T-helper 1 cell treated with Interleukin-12 subunit alpha and Interleukin-12 subunit beta and Interleukin-4 antibody, amounts not matched to agents 30 μg/mL and 1 μg/mL, for 36 hours (primary cell): ENCODE data around the gene CLDN6.
A peak's percentile ranks its signal among the peaks of the same experiment; 100 is the strongest.

Experiments
- H3K27ac Mint-ChIP-seq: one replicate; pipeline ENCODE4 v1.8.0; 2021; ENCODE audit warnings: mild to moderate bottlenecking, mixed read lengths
- H3K27me3 Mint-ChIP-seq: one replicate; pipeline ENCODE4 v1.8.0; 2021; ENCODE audit warnings: low read depth, mixed read lengths
- H3K36me3 Mint-ChIP-seq: one replicate; pipeline ENCODE4 v1.8.0; 2021; ENCODE audit warnings: low read depth, mixed read lengths
- H3K4me1 Mint-ChIP-seq: one replicate; pipeline ENCODE4 v1.8.0; 2021; ENCODE audit warnings: low read depth, mixed read lengths
- H3K4me3 Mint-ChIP-seq: one replicate; pipeline ENCODE4 v1.8.0; 2021; ENCODE audit warnings: mild to moderate bottlenecking, moderate library complexity, mixed read lengths
- H3K9me3 Mint-ChIP-seq: one replicate; pipeline ENCODE4 v1.8.0; 2021; ENCODE audit warnings: mixed read lengths

The CLDN6 gene

DNA sequence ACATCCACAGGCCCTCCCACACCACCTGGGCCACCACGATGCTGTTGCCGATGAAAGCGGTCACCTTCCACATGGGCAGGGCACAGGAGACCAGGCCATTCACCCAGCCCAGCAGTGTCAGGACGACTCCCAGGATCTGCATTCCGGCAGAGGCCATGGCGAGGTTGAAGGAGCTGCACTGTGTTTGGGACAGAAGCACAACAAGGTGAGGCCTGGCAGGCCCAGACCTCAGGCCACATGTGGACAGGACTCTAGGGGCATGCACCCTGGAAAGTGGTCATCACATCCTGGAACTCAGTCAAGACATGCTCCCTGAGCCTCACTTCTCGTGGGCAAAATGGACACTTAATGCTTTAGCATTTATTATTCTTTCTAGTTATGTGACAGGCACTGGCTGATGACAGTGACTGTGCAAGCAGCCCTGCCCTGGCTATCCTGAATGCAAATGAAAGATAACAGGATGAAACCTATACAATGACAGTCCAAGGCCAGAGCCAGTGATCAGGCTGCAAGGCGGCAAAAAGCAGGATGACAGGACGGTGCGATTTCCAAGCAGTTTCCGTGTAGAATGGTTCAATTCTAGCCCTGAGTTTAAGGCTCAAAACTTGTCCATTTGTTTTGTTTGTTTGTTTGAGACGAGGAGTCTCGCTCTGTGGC, 2.0 kb downstream of the CLDN6 start:
- Mint-ChIP-seq H3K36me3 (no peaks in the 10 kb centered on the region), H3K9me3 (no peaks in the 10 kb centered on the region), H3K27ac (no peak overlapping the region), H3K27me3 (peaks cover 24% of the 10 kb centered on the region), H3K4me3 (no peak overlapping the region), H3K4me1 (peaks cover 11% of the 10 kb centered on the region)

DNA sequence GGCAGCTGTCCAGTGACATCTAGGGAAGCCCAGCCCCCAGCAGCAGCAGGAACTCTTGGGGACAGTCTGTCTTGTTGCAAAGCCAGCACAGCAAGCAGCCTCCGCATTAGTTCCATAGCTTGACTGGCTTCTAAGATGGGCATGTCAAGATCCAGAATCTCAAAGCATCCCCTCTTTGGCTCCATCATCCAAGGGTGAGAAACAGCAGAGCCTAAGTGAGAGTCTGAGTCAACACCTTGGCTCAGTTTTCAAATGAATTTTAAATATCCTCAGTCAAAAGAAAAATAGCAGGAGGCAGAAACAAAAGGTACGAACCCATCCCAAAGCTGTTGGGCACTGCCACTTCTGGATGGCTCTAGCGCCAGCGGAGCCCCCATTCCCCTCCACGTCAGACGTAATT, 3.0 kb downstream of the CLDN6 start:
- H3K4me1 Mint-ChIP-seq, result peaks cover 8% of the 10 kb centered on the region
- H3K9me3 Mint-ChIP-seq, result no peaks in the 10 kb centered on the region
- H3K4me3 Mint-ChIP-seq, result no peak overlapping the region
- H3K27ac Mint-ChIP-seq, result no peak overlapping the region
- peaks cover 24% of the 10 kb centered on the region for H3K27me3 Mint-ChIP-seq
- H3K36me3 Mint-ChIP-seq, result no peaks in the 10 kb centered on the region

DNA sequence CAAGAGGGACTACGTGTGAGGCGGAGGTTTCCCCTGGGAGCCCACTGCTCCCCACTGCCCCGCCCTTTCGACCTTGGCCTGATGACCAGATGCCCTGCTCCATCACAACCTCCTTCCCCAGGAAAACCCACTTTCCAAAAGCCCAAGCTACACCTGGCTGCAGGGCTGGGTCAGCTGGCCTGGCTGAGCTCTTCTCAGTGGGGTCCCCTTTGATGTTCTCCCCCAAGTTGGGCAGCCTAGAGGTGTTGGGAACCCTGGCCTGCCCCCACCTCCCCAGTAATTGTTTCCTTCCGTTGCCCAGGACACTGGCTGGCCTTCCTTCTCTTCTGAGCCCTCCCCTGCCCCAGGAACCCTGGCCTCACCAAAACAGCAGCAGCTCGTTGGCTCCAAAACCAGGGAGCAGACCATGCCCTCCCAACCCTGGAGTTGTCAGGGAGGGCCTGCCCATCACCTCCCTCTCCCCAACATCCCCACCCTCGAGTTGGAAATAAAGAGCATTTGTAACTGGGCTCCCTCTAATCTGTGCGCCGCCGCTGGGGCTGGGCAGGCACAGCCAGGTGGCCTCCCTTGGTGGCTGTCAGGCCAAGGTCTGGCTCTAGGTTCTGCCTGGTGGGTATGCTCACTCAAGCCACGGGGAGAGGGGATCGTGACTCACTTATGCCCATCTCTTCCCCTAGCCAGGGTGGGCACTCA, 3.8 kb downstream of the CLDN6 start:
- peaks cover 24% of the 10 kb centered on the region for H3K27me3 Mint-ChIP-seq
- no peak overlapping the region for H3K4me3 Mint-ChIP-seq
- no peaks in the 10 kb centered on the region for H3K36me3 Mint-ChIP-seq
- no peaks in the 10 kb centered on the region for H3K9me3 Mint-ChIP-seq
- peaks cover 5% of the 10 kb centered on the region for H3K4me1 Mint-ChIP-seq
- H3K27ac Mint-ChIP-seq, result no peak overlapping the region

GRCh38 chr16:3013491-3013951, 4.5 kb downstream of the CLDN6 start:
- H3K27ac Mint-ChIP-seq, result no peak overlapping the region
- no peaks in the 10 kb centered on the region for H3K36me3 Mint-ChIP-seq
- H3K9me3 Mint-ChIP-seq, result no peaks in the 10 kb centered on the region
- peaks cover 20% of the 10 kb centered on the region for H3K27me3 Mint-ChIP-seq
- no peak overlapping the region for H3K4me3 Mint-ChIP-seq
- H3K4me1 Mint-ChIP-seq, result peaks cover 7% of the 10 kb centered on the region

GRCh38 chr16:3012828-3013420, 5.1 kb downstream of the CLDN6 start, which contains the start of gene CLDN9:
CLDN9 (plus strand) TSS chr16:3012923; CDS start chr16:3013363, 440 bp downstream.
- peaks cover 9% of the 10 kb centered on the region for H3K4me1 Mint-ChIP-seq
- H3K36me3 Mint-ChIP-seq, result no peaks in the 10 kb centered on the region
- peaks cover 18% of the 10 kb centered on the region for H3K27me3 Mint-ChIP-seq
- H3K27ac Mint-ChIP-seq, result no peak within 1 kb of the TSS
- H3K4me3 Mint-ChIP-seq, result no peak within 1 kb of the TSS
- H3K9me3 Mint-ChIP-seq, result no peaks in the 10 kb centered on the region

GRCh38 chr16:3012246-3012645, 5.7 kb downstream of the CLDN6 start:
- Mint-ChIP-seq H3K27me3 (peaks cover 18% of the 10 kb centered on the region), H3K9me3 (no peaks in the 10 kb centered on the region), H3K4me3 (no peak overlapping the region), H3K36me3 (no peaks in the 10 kb centered on the region), H3K27ac (no peak overlapping the region), H3K4me1 (peaks cover 16% of the 10 kb centered on the region)

DNA sequence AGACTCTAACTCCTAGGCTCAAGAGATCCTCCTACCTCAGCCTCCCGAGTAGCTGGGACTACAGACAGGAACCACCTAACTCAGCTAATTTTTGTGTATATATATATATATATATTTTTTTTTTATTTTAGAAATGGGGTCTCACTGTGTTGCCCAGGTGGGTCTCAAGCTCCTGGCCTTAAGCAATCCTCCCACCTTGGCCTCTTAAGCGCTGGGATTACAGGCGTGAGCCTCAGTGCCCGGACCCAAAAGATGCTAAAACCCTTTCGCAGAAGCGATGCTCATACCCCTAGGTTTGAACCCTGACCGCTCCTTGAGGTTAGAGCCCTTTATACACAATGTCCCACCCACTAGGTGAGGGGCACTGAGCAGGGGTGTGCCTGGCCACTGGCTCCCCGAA, 7.5 kb downstream of the CLDN6 start:
- Mint-ChIP-seq H3K27me3 (peaks cover 22% of the 10 kb centered on the region), H3K9me3 (no peaks in the 10 kb centered on the region), H3K36me3 (no peaks in the 10 kb centered on the region), H3K27ac (no peak overlapping the region), H3K4me3 (no peak overlapping the region), H3K4me1 (peaks cover 21% of the 10 kb centered on the region)

DNA sequence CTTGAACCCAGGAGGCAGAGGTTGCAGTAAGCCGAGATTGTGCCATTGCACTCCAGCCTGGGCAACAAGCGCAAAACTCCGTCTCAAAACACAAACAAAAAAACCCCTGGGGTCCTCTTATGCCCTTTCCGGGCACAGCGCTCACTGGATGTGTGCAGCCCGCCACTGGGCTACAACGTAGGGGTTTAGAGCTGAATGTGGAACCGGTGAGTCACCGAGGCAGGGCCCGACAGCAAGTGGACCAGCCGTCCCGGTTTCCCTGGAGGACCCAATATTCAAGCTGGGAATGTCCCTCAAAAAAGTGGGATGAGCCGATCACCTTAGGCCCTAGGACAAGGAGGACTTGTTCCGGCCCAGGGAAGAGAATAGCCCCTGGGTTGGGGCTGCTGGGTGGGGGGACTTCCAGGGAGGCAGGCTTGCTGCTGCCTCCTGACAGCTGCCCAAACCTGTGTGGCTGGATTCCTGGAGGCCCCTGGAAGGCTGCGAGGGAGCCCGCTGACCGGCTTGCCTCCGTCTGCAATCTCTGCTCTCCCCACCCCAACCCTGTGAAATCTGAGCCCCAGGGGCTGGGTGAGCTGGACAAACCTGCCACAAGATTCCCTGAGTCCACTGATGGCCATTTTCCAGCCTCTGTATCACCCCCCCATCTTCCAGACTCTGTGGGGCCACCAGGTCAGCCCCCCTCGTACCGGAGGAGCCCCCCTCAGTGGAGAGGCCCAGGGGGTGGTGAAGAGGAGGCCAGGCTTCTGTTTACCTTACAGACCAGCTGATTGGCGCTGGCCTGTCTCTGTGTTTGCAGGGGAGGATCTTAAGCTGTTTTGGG, 8.2 kb downstream of the CLDN6 start:
- H3K36me3 Mint-ChIP-seq, result no peaks in the 10 kb centered on the region
- peaks cover 21% of the 10 kb centered on the region for H3K27me3 Mint-ChIP-seq
- H3K4me3 Mint-ChIP-seq, result no peak overlapping the region
- no peak overlapping the region for H3K27ac Mint-ChIP-seq
- no peaks in the 10 kb centered on the region for H3K9me3 Mint-ChIP-seq
- peaks cover 22% of the 10 kb centered on the region for H3K4me1 Mint-ChIP-seq

- H3K4me3 Mint-ChIP-seq, result peak overlapping the region; percentile 37
- peaks cover 15% of the 10 kb centered on the region for H3K27me3 Mint-ChIP-seq
- H3K36me3 Mint-ChIP-seq, result no peaks in the 10 kb centered on the region
- H3K27ac Mint-ChIP-seq, result no peak overlapping the region
- H3K4me1 Mint-ChIP-seq, result peaks cover 23% of the 10 kb centered on the region
- no peaks in the 10 kb centered on the region for H3K9me3 Mint-ChIP-seq
Observed at GRCh38 chr16:3008690-3009037, 9.3 kb downstream of the CLDN6 start.

GRCh38 chr16:3007957-3008689, 9.9 kb downstream of the CLDN6 start:
- Mint-ChIP-seq H3K4me1 (peaks cover 23% of the 10 kb centered on the region), H3K27me3 (peaks cover 15% of the 10 kb centered on the region), H3K27ac (peak overlapping the region; percentile 36), H3K9me3 (no peaks in the 10 kb centered on the region), H3K4me3 (peak overlapping the region; percentile 37), H3K36me3 (no peaks in the 10 kb centered on the region)

- peaks cover 24% of the 10 kb centered on the region for H3K4me1 Mint-ChIP-seq
- no peak overlapping the region for H3K27ac Mint-ChIP-seq
Observed at GRCh38 chr16:3007059-3007956, 10.7 kb downstream of the CLDN6 start.

GRCh38 chr16:3004781-3005284, 13.2 kb downstream of the CLDN6 start:
- H3K4me3 Mint-ChIP-seq, result peak overlapping the region; percentile 73
- no peaks in the 10 kb centered on the region for H3K36me3 Mint-ChIP-seq
- H3K27ac Mint-ChIP-seq, result no peak overlapping the region
- peaks cover 11% of the 10 kb centered on the region for H3K27me3 Mint-ChIP-seq
- peaks cover 24% of the 10 kb centered on the region for H3K4me1 Mint-ChIP-seq
- H3K9me3 Mint-ChIP-seq, result no peaks in the 10 kb centered on the region

More at GRCh38 chr16:3007059-3007956, 10.7 kb downstream of the CLDN6 start:
- no peaks in the 10 kb centered on the region for H3K9me3 Mint-ChIP-seq
- H3K27me3 Mint-ChIP-seq, result peaks cover 15% of the 10 kb centered on the region
- peak overlapping the region; percentile 2 for H3K4me3 Mint-ChIP-seq
- H3K36me3 Mint-ChIP-seq, result no peaks in the 10 kb centered on the region

DNA sequence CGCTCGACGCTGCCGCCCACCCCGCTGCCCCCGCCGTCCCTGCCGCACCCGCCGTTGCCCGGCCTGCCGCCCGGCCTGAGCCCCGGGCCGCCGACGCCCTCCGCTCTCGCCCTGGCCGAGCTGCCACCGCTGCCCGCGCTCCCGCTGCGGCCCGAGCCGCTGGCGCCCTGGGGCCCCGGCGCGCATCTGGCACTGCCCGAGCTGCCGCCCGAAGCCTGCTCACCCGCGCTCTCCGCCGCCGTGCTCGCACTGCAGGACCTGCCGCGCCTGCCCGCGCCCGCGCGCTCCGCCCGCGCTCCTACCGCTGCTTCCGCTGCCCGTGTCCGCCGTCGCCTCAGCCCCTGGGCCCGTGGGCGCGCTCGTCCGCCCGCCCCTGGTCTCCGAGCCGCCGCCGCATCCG, 13.7 kb downstream of the CLDN6 start:
- H3K27me3 Mint-ChIP-seq, result peaks cover 11% of the 10 kb centered on the region
- no peaks in the 10 kb centered on the region for H3K9me3 Mint-ChIP-seq
- no peak overlapping the region for H3K4me3 Mint-ChIP-seq
- H3K4me1 Mint-ChIP-seq, result peaks cover 24% of the 10 kb centered on the region
- H3K27ac Mint-ChIP-seq, result no peak overlapping the region
- no peaks in the 10 kb centered on the region for H3K36me3 Mint-ChIP-seq
